OCI-LY7 (cell line): ENCODE results near the gene BCDIN3D. TPM values are rescaled to one million over a fixed set of nuclear protein-coding genes. Genes with fewer than 3 reads are reported as not detected.

Source experiments
- BruUV-seq: library from RNA; stranded (reverse); fragments of 400-500 nt; replicated peaks from 2 replicates; lab custom pipeline; 2021; lab: Mats Ljungman, UMichigan
- CTCF ChIA-PET: fragments of 300-600 bp; sonication (Branson Sonifier 250); formaldehyde crosslinking; loops from one replicate; lab custom pipeline; 2022; ENCODE audit warnings: antibody characterized with exemption; ENCODE audit not compliant: unreplicated experiment; lab: Charles Lee
- POLR2A ChIA-PET: fragments of 300-600 bp; sonication (Branson Sonifier 250); formaldehyde crosslinking; loops from one replicate; lab custom pipeline; 2022; ENCODE audit warnings: antibody characterized with exemption; lab: Charles Lee
- DNase-seq: peaks from one replicate; pipeline ENCODE4 v3.0.0-alpha.2; 2015; ENCODE audit warnings: low spot score
- H2AFZ ChIP-seq: fragments of 200-600 bp; sonication (generic), shearing (Covaris generic); 2 replicates; pipeline ENCODE4 v1.6.1; 2014; ENCODE audit warnings: mild to moderate bottlenecking, antibody characterized with exemption, low read length, moderate library complexity
- H3K27ac ChIP-seq: fragments of 200-600 bp; sonication (generic); 2 replicates; pipeline ENCODE4 v1.5.1; 2014; ENCODE audit warnings: mixed run types, low read depth, mild to moderate bottlenecking, moderate library complexity, low read length, inconsistent platforms; ENCODE audit not compliant: poor library complexity, severe bottlenecking
- H3K36me3 ChIP-seq: fragments of 200-600 bp; sonication (generic); 2 replicates; pipeline ENCODE4 v1.6.1; 2014; ENCODE audit warnings: mild to moderate bottlenecking, antibody characterized with exemption, low read length, moderate library complexity, mixed read lengths; ENCODE audit not compliant: insufficient read depth
- H3K4me1 ChIP-seq: fragments of 200-600 bp; sonication (generic); 2 replicates; pipeline ENCODE4 v1.5.1; 2014; ENCODE audit warnings: mild to moderate bottlenecking, low read length; ENCODE audit not compliant: insufficient read depth, poor library complexity, severe bottlenecking
- H3K4me2 ChIP-seq: fragments of 200-600 bp; sonication (generic); 2 replicates; pipeline ENCODE4 v1.6.1; 2014; ENCODE audit warnings: mild to moderate bottlenecking, low read length
- H3K4me3 ChIP-seq: fragments of 200-600 bp; sonication (generic); 2 replicates; pipeline ENCODE4 v1.5.1; 2014; ENCODE audit warnings: mild to moderate bottlenecking, low read depth, low read length; ENCODE audit not compliant: poor library complexity, severe bottlenecking
- H3K79me2 ChIP-seq: fragments of 200-600 bp; sonication (generic); 2 replicates; pipeline ENCODE4 v1.6.1; 2016; ENCODE audit warnings: low read depth, mild to moderate bottlenecking, low read length, moderate library complexity, mixed read lengths; ENCODE audit not compliant: insufficient read depth
- H3K9me2 ChIP-seq: fragments of 200-600 bp; sonication (generic); 2 replicates; pipeline ENCODE4 v1.6.1; 2016; ENCODE audit warnings: mild to moderate bottlenecking, low read length, mixed read lengths; ENCODE audit not compliant: insufficient read depth
- H3K9me3 ChIP-seq: fragments of 200-600 bp; sonication (generic); 2 replicates; pipeline ENCODE4 v1.6.1; 2014; ENCODE audit warnings: mild to moderate bottlenecking, mixed run types, low read length, mixed read lengths
- H4K20me1 ChIP-seq: fragments of 200-600 bp; sonication (generic); 2 replicates; pipeline ENCODE4 v1.6.1; 2014; ENCODE audit warnings: mild to moderate bottlenecking, antibody characterized with exemption, low read length, moderate library complexity, mixed read lengths; ENCODE audit not compliant: insufficient read depth
- EZH2phosphoT487 ChIP-seq: fragments of 200-600 bp; sonication (generic); IDR thresholded peaks from 2 replicates; pipeline ENCODE4 v1.6.1; 2018; ENCODE audit warnings: low read depth, borderline replicate concordance, mild to moderate bottlenecking, mixed run types, antibody characterized with exemption, low read length, moderate library complexity, mixed read lengths
- intact Hi-C: fragments of 100-400 bp; cut with micrococcal nuclease; formaldehyde crosslinking; loops from one replicate; pipeline ENCODE4 v1.10.0; 2022; ENCODE audit not compliant: unreplicated experiment
- total RNA-seq, 2 experiments: library from RNA; depleted of rRNA in 1 of 2; stranded (reverse); fragments of >200 nt in 1 of 2; shearing (Covaris generic) in 1 of 2; gene quantifications; 2 replicates each; pipeline ENCODE4 v1.2.3, GENCODE V29; 2014 to 2022
- TF ChIP-seq, protein P1 (sequence below): fragments of 200-600 bp; sonication (generic); conservative IDR thresholded peaks from 2 replicates; pipeline ENCODE4 v1.5.1; 2014; ENCODE audit warnings: mild to moderate bottlenecking, antibody characterized with exemption, low read length, moderate library complexity, mixed read lengths

BCDIN3D gene
- total RNA-seq, 2 experiments from 2014 or later = 8.4 to 10.1 TPM

DNA sequence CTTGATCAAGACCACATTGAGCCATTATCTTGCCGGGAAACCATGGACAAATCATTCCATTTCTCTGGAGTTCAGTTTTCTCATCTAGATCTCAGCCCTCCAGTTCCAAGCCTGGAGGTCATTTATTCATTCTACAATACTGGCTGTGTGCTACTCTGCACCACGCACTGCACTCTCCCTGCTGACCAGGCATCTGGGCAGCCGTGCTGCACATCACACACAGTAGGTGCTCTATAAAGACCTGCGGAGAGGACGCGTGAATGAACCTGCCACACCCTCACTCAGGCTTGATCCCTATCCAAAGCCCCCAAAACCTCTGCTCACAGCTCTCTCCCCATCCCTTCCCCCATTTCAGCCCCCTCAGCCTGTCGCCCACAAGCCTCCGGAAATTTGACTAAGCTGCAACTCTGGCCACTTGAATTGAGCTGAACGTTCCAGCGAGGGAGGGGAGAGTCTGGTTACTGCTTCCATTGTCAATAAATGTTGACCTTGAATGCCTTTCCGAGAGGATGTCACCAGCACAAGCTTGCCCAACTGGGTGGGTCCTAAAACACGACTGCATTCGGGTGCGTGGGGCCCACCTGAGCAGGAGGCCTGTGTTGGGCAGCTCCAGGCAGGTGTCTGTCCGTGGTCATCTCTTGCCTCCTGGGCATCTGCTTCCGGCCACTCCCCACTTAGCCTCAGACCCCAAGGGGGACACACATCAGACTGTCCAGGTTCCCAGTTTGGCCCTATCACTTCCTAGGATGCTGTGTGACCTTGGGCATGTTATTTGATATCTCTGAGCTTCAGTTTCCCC lies 43.0 kb upstream of the BCDIN3D start:
- Histone ChIP-seq H3K27ac (no peak overlapping the region), H4K20me1 (no peaks in the 10 kb centered on the region), H3K4me3 (no peak overlapping the region), H3K9me3 (no peaks in the 10 kb centered on the region), H3K36me3 (no peaks in the 10 kb centered on the region), H2AFZ (no peak overlapping the region), H3K79me2 (no peaks in the 10 kb centered on the region), H3K4me1 (no peaks in the 10 kb centered on the region), H3K4me2 (no peak overlapping the region), H3K9me2 (no peaks in the 10 kb centered on the region)
- BruUV-seq = no TSS peak
- no peak for DNase-seq
- ChIA-PET POLR2A (interaction anchor here (0.6 kb wide), 1 partner anchor 46 kb away, joined by 4 read pairs; no protein-coding TSS in a partner anchor), CTCF (no interaction called here)
- intact Hi-C loops = no loop called here
- TF ChIP-seq, protein P1, sequence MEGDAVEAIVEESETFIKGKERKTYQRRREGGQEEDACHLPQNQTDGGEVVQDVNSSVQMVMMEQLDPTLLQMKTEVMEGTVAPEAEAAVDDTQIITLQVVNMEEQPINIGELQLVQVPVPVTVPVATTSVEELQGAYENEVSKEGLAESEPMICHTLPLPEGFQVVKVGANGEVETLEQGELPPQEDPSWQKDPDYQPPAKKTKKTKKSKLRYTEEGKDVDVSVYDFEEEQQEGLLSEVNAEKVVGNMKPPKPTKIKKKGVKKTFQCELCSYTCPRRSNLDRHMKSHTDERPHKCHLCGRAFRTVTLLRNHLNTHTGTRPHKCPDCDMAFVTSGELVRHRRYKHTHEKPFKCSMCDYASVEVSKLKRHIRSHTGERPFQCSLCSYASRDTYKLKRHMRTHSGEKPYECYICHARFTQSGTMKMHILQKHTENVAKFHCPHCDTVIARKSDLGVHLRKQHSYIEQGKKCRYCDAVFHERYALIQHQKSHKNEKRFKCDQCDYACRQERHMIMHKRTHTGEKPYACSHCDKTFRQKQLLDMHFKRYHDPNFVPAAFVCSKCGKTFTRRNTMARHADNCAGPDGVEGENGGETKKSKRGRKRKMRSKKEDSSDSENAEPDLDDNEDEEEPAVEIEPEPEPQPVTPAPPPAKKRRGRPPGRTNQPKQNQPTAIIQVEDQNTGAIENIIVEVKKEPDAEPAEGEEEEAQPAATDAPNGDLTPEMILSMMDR = no peak
- no peak for TF ChIP-seq EZH2phosphoT487

DNA sequence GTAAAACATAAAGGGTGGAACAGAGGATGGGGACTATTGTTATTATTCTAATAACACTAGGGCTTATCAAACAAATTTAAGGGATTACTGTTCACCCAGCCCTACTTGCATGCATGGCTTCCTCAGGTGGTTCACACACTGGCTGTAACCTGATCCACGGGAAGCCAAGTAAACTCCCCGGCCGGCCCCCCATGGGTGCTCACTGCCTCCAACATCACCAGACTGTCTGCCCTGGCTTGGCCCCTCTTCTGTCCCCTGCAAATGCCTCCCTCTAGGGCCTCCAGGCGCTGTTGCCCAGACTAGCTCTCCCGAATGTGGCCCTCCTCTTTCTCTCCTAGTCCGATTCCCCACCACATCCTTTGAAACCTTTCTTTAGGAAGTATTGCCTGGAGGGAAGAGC lies 42.2 kb upstream of the BCDIN3D start:
- H3K9me2 ChIP-seq = no peaks in the 10 kb centered on the region
- no peaks in the 10 kb centered on the region for H3K79me2 ChIP-seq
- BruUV-seq = no TSS peak
- H3K4me1 ChIP-seq = no peaks in the 10 kb centered on the region
- H3K4me2 ChIP-seq = no peak overlapping the region
- H3K27ac ChIP-seq = no peak overlapping the region
- ChIA-PET CTCF (no interaction called here), POLR2A (no interaction called here)
- no peak for TF ChIP-seq EZH2phosphoT487
- TF ChIP-seq, protein P1 = no peak
- intact Hi-C loops = no loop called here
- H3K4me3 ChIP-seq = no peak overlapping the region
- DNase-seq = no peak
- H3K9me3 ChIP-seq = peaks cover 4% of the 10 kb centered on the region; the same call in 1 of the 2 replicates
- H4K20me1 ChIP-seq = no peaks in the 10 kb centered on the region
- no peak overlapping the region for H2AFZ ChIP-seq
- H3K36me3 ChIP-seq = no peaks in the 10 kb centered on the region

DNA sequence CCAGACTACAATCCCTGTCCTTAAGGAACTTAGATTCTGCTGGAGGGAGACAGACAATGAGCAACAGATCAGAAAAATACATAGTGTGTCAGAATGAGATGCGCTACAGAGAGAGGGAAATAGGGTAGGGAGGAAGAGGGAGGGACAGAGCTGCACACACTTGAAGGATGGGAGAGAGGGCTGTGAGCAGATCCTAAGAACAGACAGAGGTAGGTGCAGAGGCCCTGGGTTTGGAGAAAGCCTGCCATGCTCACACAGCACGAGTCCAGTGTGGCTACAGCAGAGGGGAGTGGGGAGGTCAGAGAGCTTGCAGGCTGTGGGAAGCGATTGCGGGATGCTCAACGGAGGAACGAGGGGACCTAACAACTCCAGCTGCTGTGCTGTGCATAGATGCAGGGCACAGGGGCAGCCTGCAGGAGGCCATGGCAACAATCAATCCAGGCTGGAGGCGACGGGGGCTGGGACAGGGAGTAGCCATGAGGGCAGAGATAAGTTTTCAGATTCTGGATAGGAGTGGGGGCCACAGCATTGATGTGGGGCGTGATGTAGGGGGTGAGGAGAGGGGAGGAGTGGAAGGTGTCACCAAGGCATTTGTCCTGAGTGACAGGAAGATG lies 40.1 kb upstream of the BCDIN3D start:
- POLR2A ChIA-PET = no interaction called here
- intact Hi-C loops = no loop called here
- H3K9me3 ChIP-seq = peaks cover 11% of the 10 kb centered on the region; the same call in 1 of the 2 replicates
- TF ChIP-seq EZH2phosphoT487 = no peak
- TF ChIP-seq, protein P1 = no peak
- H3K36me3 ChIP-seq = no peaks in the 10 kb centered on the region
- H3K4me3 ChIP-seq = no peak overlapping the region
- no peak overlapping the region for H2AFZ ChIP-seq
- H3K4me2 ChIP-seq = no peak overlapping the region
- no peaks in the 10 kb centered on the region for H3K4me1 ChIP-seq
- CTCF ChIA-PET = no interaction called here
- DNase-seq = no peak
- H4K20me1 ChIP-seq = no peaks in the 10 kb centered on the region
- H3K9me2 ChIP-seq = no peaks in the 10 kb centered on the region
- H3K27ac ChIP-seq = no peak overlapping the region
- BruUV-seq = no TSS peak
- no peaks in the 10 kb centered on the region for H3K79me2 ChIP-seq
